ENCODE results near the gene HSPA12A.

HSPA12A gene

GRCh38 chr10:116668446-116668845, 73.9 kb downstream of the HSPA12A start:
- no peaks in the 10 kb centered on the region for H3K36me3 ChIP-seq (ENCODE audit: insufficient read depth, low read length)
- peaks cover 6% of the 10 kb centered on the region for H3K9me3 ChIP-seq (ENCODE audit: low read length)
- peaks cover 8% of the 10 kb centered on the region for H3K4me1 ChIP-seq (ENCODE audit: insufficient read depth, low read length)
- H3K27me3 ChIP-seq (ENCODE audit: insufficient read depth, low read length) = peaks cover 26% of the 10 kb centered on the region
- no peak overlapping the region for H2AFZ ChIP-seq (ENCODE audit: low read depth, low read length)
- no peak overlapping the region for H3K4me3 ChIP-seq (ENCODE audit: low read length)

- Histone ChIP-seq H3K36me3 (ENCODE audit: insufficient read depth, low read length) (no peaks in the 10 kb centered on the region), H3K4me1 (ENCODE audit: insufficient read depth, low read length) (peaks cover 8% of the 10 kb centered on the region), H3K27me3 (ENCODE audit: insufficient read depth, low read length) (peaks cover 26% of the 10 kb centered on the region), H3K4me3 (ENCODE audit: low read length) (no peak overlapping the region), H3K9me3 (ENCODE audit: low read length) (peaks cover 6% of the 10 kb centered on the region), H2AFZ (ENCODE audit: low read depth, low read length) (no peak overlapping the region)
Measured at GRCh38 chr10:116668018-116668417, 74.3 kb downstream of the HSPA12A start.

- Histone ChIP-seq H3K9me3 (ENCODE audit: low read length) (peaks cover 6% of the 10 kb centered on the region), H2AFZ (ENCODE audit: low read depth, low read length) (no peak overlapping the region), H3K27me3 (ENCODE audit: insufficient read depth, low read length) (peaks cover 26% of the 10 kb centered on the region), H3K4me1 (ENCODE audit: insufficient read depth, low read length) (peaks cover 8% of the 10 kb centered on the region), H3K4me3 (ENCODE audit: low read length) (no peak overlapping the region), H3K36me3 (ENCODE audit: insufficient read depth, low read length) (no peaks in the 10 kb centered on the region)
Measured at GRCh38 chr10:116667484-116667883, 74.9 kb downstream of the HSPA12A start.

GRCh38 chr10:116665541-116666125, 76.7 kb downstream of the HSPA12A start:
- H3K4me1 ChIP-seq (ENCODE audit: insufficient read depth, low read length) = peaks cover 8% of the 10 kb centered on the region
- H3K36me3 ChIP-seq (ENCODE audit: insufficient read depth, low read length) = no peaks in the 10 kb centered on the region
- peaks cover 5% of the 10 kb centered on the region for H3K9me3 ChIP-seq (ENCODE audit: low read length)
- peaks cover 22% of the 10 kb centered on the region for H3K27me3 ChIP-seq (ENCODE audit: insufficient read depth, low read length)
- no peak overlapping the region for H3K4me3 ChIP-seq (ENCODE audit: low read length)
- no peak overlapping the region for H2AFZ ChIP-seq (ENCODE audit: low read depth, low read length)

GRCh38 chr10:116664631-116665030, 77.7 kb downstream of the HSPA12A start:
- Histone ChIP-seq H3K4me3 (ENCODE audit: low read length) (no peak overlapping the region), H3K9me3 (ENCODE audit: low read length) (peaks cover 4% of the 10 kb centered on the region), H2AFZ (ENCODE audit: low read depth, low read length) (no peak overlapping the region), H3K36me3 (ENCODE audit: insufficient read depth, low read length) (no peaks in the 10 kb centered on the region), H3K27me3 (ENCODE audit: insufficient read depth, low read length) (peaks cover 18% of the 10 kb centered on the region), H3K4me1 (ENCODE audit: insufficient read depth, low read length) (peaks cover 8% of the 10 kb centered on the region)

- Histone ChIP-seq H3K9me3 (ENCODE audit: low read length) (peaks cover 4% of the 10 kb centered on the region), H3K4me1 (ENCODE audit: insufficient read depth, low read length) (peaks cover 8% of the 10 kb centered on the region), H3K27me3 (ENCODE audit: insufficient read depth, low read length) (peaks cover 14% of the 10 kb centered on the region), H3K4me3 (ENCODE audit: low read length) (no peak overlapping the region), H2AFZ (ENCODE audit: low read depth, low read length) (no peak overlapping the region), H3K36me3 (ENCODE audit: insufficient read depth, low read length) (no peaks in the 10 kb centered on the region)
Measured at GRCh38 chr10:116663342-116663741, 79.0 kb downstream of the HSPA12A start.

GRCh38 chr10:116660860-116661259, 81.5 kb downstream of the HSPA12A start:
- no peaks in the 10 kb centered on the region for H3K36me3 ChIP-seq (ENCODE audit: insufficient read depth, low read length)
- H3K9me3 ChIP-seq (ENCODE audit: low read length) = no peaks in the 10 kb centered on the region
- H2AFZ ChIP-seq (ENCODE audit: low read depth, low read length) = no peak overlapping the region
- peaks cover 6% of the 10 kb centered on the region for H3K27me3 ChIP-seq (ENCODE audit: insufficient read depth, low read length)
- peaks cover 5% of the 10 kb centered on the region for H3K4me1 ChIP-seq (ENCODE audit: insufficient read depth, low read length)
- no peak overlapping the region for H3K4me3 ChIP-seq (ENCODE audit: low read length)

GRCh38 chr10:116659049-116659670, 83.2 kb downstream of the HSPA12A start:
- no peaks in the 10 kb centered on the region for H3K36me3 ChIP-seq (ENCODE audit: insufficient read depth, low read length)
- no peak overlapping the region for H2AFZ ChIP-seq (ENCODE audit: low read depth, low read length)
- H3K4me3 ChIP-seq (ENCODE audit: low read length) = no peak overlapping the region
- no peaks in the 10 kb centered on the region for H3K4me1 ChIP-seq (ENCODE audit: insufficient read depth, low read length)
- peaks cover 6% of the 10 kb centered on the region for H3K27me3 ChIP-seq (ENCODE audit: insufficient read depth, low read length)
- no peaks in the 10 kb centered on the region for H3K9me3 ChIP-seq (ENCODE audit: low read length)

GRCh38 chr10:116657863-116658551, 84.4 kb downstream of the HSPA12A start:
- Histone ChIP-seq H2AFZ (ENCODE audit: low read depth, low read length) (no peak overlapping the region), H3K36me3 (ENCODE audit: insufficient read depth, low read length) (no peaks in the 10 kb centered on the region), H3K9me3 (ENCODE audit: low read length) (no peaks in the 10 kb centered on the region), H3K4me3 (ENCODE audit: low read length) (no peak overlapping the region), H3K27me3 (ENCODE audit: insufficient read depth, low read length) (peaks cover 6% of the 10 kb centered on the region), H3K4me1 (ENCODE audit: insufficient read depth, low read length) (no peaks in the 10 kb centered on the region)

GRCh38 chr10:116656044-116656443, 86.3 kb downstream of the HSPA12A start:
- Histone ChIP-seq H2AFZ (ENCODE audit: low read depth, low read length) (no peak overlapping the region), H3K36me3 (ENCODE audit: insufficient read depth, low read length) (no peaks in the 10 kb centered on the region), H3K9me3 (ENCODE audit: low read length) (no peaks in the 10 kb centered on the region), H3K4me1 (ENCODE audit: insufficient read depth, low read length) (no peaks in the 10 kb centered on the region), H3K27me3 (ENCODE audit: insufficient read depth, low read length) (peaks cover 6% of the 10 kb centered on the region), H3K4me3 (ENCODE audit: low read length) (no peak overlapping the region)

- H2AFZ ChIP-seq (ENCODE audit: low read depth, low read length) = no peak overlapping the region
- H3K36me3 ChIP-seq (ENCODE audit: insufficient read depth, low read length) = no peaks in the 10 kb centered on the region
- H3K4me3 ChIP-seq (ENCODE audit: low read length) = no peak overlapping the region
- no peaks in the 10 kb centered on the region for H3K9me3 ChIP-seq (ENCODE audit: low read length)
- H3K4me1 ChIP-seq (ENCODE audit: insufficient read depth, low read length) = no peaks in the 10 kb centered on the region
- peaks cover 6% of the 10 kb centered on the region for H3K27me3 ChIP-seq (ENCODE audit: insufficient read depth, low read length)
Measured at GRCh38 chr10:116655568-116655967, 86.8 kb downstream of the HSPA12A start.

GRCh38 chr10:116654816-116655215, 87.5 kb downstream of the HSPA12A start:
- no peak overlapping the region for H2AFZ ChIP-seq (ENCODE audit: low read depth, low read length)
- H3K36me3 ChIP-seq (ENCODE audit: insufficient read depth, low read length) = no peaks in the 10 kb centered on the region
- no peaks in the 10 kb centered on the region for H3K9me3 ChIP-seq (ENCODE audit: low read length)
- no peak overlapping the region for H3K4me3 ChIP-seq (ENCODE audit: low read length)
- no peaks in the 10 kb centered on the region for H3K4me1 ChIP-seq (ENCODE audit: insufficient read depth, low read length)
- peaks cover 6% of the 10 kb centered on the region for H3K27me3 ChIP-seq (ENCODE audit: insufficient read depth, low read length)

- H3K4me1 ChIP-seq (ENCODE audit: insufficient read depth, low read length) = no peaks in the 10 kb centered on the region
- H3K4me3 ChIP-seq (ENCODE audit: low read length) = no peak overlapping the region
- peaks cover 6% of the 10 kb centered on the region for H3K27me3 ChIP-seq (ENCODE audit: insufficient read depth, low read length)
- H3K36me3 ChIP-seq (ENCODE audit: insufficient read depth, low read length) = no peaks in the 10 kb centered on the region
- no peak overlapping the region for H2AFZ ChIP-seq (ENCODE audit: low read depth, low read length)
- no peaks in the 10 kb centered on the region for H3K9me3 ChIP-seq (ENCODE audit: low read length)
Measured at GRCh38 chr10:116653885-116654284, 88.5 kb downstream of the HSPA12A start.

All from neuron (in vitro differentiated cells).